ENCODE results near the gene ERVFRD-1. TPM values are rescaled to one million over a fixed set of nuclear protein-coding genes. Genes with fewer than 3 reads are reported as not detected.

Gene ERVFRD-1
- total RNA-seq, 2 donors from 2014 or later, result not detected

- TF ChIP-seq, protein P1, sequence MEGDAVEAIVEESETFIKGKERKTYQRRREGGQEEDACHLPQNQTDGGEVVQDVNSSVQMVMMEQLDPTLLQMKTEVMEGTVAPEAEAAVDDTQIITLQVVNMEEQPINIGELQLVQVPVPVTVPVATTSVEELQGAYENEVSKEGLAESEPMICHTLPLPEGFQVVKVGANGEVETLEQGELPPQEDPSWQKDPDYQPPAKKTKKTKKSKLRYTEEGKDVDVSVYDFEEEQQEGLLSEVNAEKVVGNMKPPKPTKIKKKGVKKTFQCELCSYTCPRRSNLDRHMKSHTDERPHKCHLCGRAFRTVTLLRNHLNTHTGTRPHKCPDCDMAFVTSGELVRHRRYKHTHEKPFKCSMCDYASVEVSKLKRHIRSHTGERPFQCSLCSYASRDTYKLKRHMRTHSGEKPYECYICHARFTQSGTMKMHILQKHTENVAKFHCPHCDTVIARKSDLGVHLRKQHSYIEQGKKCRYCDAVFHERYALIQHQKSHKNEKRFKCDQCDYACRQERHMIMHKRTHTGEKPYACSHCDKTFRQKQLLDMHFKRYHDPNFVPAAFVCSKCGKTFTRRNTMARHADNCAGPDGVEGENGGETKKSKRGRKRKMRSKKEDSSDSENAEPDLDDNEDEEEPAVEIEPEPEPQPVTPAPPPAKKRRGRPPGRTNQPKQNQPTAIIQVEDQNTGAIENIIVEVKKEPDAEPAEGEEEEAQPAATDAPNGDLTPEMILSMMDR (conservative IDR thresholded peaks at IDR 0.05), result no peak
- no peaks in the 10 kb centered on the region for H3K36me3 Mint-ChIP-seq (ENCODE audit: low read depth)
- peaks cover 26% of the 10 kb centered on the region for H3K4me1 Mint-ChIP-seq
- Histone ChIP-seq H3K9me3 (ENCODE audit: control insufficient read depth, low read length) (peaks cover 5% of the 10 kb centered on the region), H3K36me3 (ENCODE audit: control insufficient read depth, insufficient read depth, low read length) (no peaks in the 10 kb centered on the region), H3K9ac (ENCODE audit: extremely low read depth, low read length, poor library complexity, severe bottlenecking) (no peak overlapping the region), H3K27me3 (ENCODE audit: control insufficient read depth, insufficient read depth, low read length, poor library complexity, severe bottlenecking) (no peaks in the 10 kb centered on the region), H3K4me1 (ENCODE audit: control insufficient read depth, insufficient read depth, low read length) (peaks cover 4% of the 10 kb centered on the region), H3K4me3 (ENCODE audit: low read length) (no peak overlapping the region), H3K27ac (ENCODE audit: low read depth, low read length) (no peak overlapping the region)
- H3K27ac Mint-ChIP-seq, result no peak overlapping the region
- no peaks in the 10 kb centered on the region for H3K9me3 Mint-ChIP-seq
- no peak overlapping the region for H3K4me3 Mint-ChIP-seq
- H3K27me3 Mint-ChIP-seq (ENCODE audit: insufficient read depth), result no peaks in the 10 kb centered on the region
- no peak for DNase-seq
- WGBS, 2 experiments (ENCODE audit: insufficient coverage in 1 of 2, insufficient read length in 1 of 2), result 100% methylated on average over 3 of the region's 4 CpGs; no CpG with 5 or more reads in 1 of the 2 experiments
These were observed 49.4 kb downstream of the ERVFRD-1 start for GRCh38 chr6:11062083-11062482.

DNA sequence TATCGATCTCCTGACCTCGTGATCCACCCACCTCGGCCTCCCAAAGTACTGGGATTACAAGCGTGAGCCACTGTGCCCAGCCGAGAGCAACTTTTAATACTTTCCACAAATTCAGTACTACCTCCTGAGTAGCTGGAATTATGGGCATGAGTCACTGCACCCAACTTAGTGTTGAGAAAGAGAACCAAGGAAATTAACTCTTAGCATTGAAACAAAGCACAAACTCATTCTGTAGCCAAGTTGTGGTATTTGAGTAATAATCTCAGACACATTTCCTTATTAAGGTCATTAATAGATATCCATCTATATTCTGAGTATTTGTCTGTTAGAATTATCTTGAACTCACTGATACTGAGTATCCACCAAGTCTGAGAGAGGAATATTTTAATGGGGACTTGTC is 53.1 kb downstream of the ERVFRD-1 start:
- H3K36me3 Mint-ChIP-seq (ENCODE audit: low read depth), result no peaks in the 10 kb centered on the region
- H3K27ac Mint-ChIP-seq, result no peak overlapping the region
- Histone ChIP-seq H3K36me3 (ENCODE audit: control insufficient read depth, insufficient read depth, low read length) (no peaks in the 10 kb centered on the region), H3K9me3 (ENCODE audit: control insufficient read depth, low read length) (no peaks in the 10 kb centered on the region), H3K4me3 (ENCODE audit: low read length) (no peak overlapping the region), H3K27me3 (ENCODE audit: control insufficient read depth, insufficient read depth, low read length, poor library complexity, severe bottlenecking) (no peaks in the 10 kb centered on the region), H3K4me1 (ENCODE audit: control insufficient read depth, insufficient read depth, low read length) (no peaks in the 10 kb centered on the region), H3K9ac (ENCODE audit: extremely low read depth, low read length, poor library complexity, severe bottlenecking) (no peak overlapping the region), H3K27ac (ENCODE audit: low read depth, low read length) (no peak overlapping the region)
- H3K4me1 Mint-ChIP-seq, result peaks cover 7% of the 10 kb centered on the region
- TF ChIP-seq, protein P1 (conservative IDR thresholded peaks at IDR 0.05), result no peak
- no peak overlapping the region for H3K4me3 Mint-ChIP-seq
- WGBS, 2 experiments (ENCODE audit: insufficient coverage in 1 of 2, insufficient read length in 1 of 2), result 97% methylated on average over 5 of the region's 5 CpGs; no CpG with 5 or more reads in 1 of the 2 experiments
- no peaks in the 10 kb centered on the region for H3K9me3 Mint-ChIP-seq
- no peak for DNase-seq
- H3K27me3 Mint-ChIP-seq (ENCODE audit: insufficient read depth), result no peaks in the 10 kb centered on the region

DNA sequence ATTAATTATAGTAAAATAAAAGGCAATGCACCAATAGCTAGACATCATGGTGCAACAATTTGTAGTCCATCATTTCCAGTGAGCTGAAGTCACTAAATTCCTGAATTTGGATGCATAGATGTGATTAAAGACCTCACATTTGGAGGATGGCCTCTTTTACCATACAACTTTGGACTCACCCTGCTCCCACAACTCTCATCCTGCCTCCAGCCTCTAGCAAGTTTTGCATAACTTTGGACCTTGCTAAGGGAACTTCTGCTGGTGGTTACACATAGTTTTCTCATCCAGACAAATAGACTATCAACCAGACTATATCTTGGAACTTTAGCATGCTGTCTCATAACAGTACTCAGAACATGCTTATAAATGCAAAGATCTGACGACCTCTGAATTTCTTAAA is 54.7 kb downstream of the ERVFRD-1 start:
- H3K27me3 Mint-ChIP-seq (ENCODE audit: insufficient read depth), result no peaks in the 10 kb centered on the region
- H3K4me3 ChIP-seq (ENCODE audit: low read length), result no peak overlapping the region
- no peak for DNase-seq

More for the DNA sequence above, 54.7 kb downstream of the ERVFRD-1 start:
- H3K36me3 ChIP-seq (ENCODE audit: control insufficient read depth, insufficient read depth, low read length), result no peaks in the 10 kb centered on the region
- no peaks in the 10 kb centered on the region for H3K4me1 Mint-ChIP-seq
- no peak overlapping the region for H3K27ac Mint-ChIP-seq
- no peaks in the 10 kb centered on the region for H3K4me1 ChIP-seq (ENCODE audit: control insufficient read depth, insufficient read depth, low read length)
- TF ChIP-seq, protein P1 (conservative IDR thresholded peaks at IDR 0.05), result no peak
- H3K9me3 Mint-ChIP-seq, result no peaks in the 10 kb centered on the region
- H3K27ac ChIP-seq (ENCODE audit: low read depth, low read length), result no peak overlapping the region
- no peaks in the 10 kb centered on the region for H3K27me3 ChIP-seq (ENCODE audit: control insufficient read depth, insufficient read depth, low read length, poor library complexity, severe bottlenecking)
- no peaks in the 10 kb centered on the region for H3K36me3 Mint-ChIP-seq (ENCODE audit: low read depth)
- WGBS, 2 experiments (ENCODE audit: insufficient coverage in 1 of 2, insufficient read length in 1 of 2), result no CpG with 5 or more reads among the region's 1 CpG
- no peaks in the 10 kb centered on the region for H3K9me3 ChIP-seq (ENCODE audit: control insufficient read depth, low read length)
- H3K4me3 Mint-ChIP-seq, result no peak overlapping the region
- no peak overlapping the region for H3K9ac ChIP-seq (ENCODE audit: extremely low read depth, low read length, poor library complexity, severe bottlenecking)
